T-helper 2 cell treated with Interferon-gamma antibody and Interleukin-4, amounts not matched to agents 100 ng/mL and 5 ng/mL, for 36 hours (primary cell): ENCODE measurements around the gene RPS6KA5. TPM values are rescaled to one million over a fixed set of nuclear protein-coding genes. Genes with fewer than 3 reads are reported as not detected.
"Not testable (repeated sequence)": the region's sequence is repeated elsewhere in the genome, so short reads cannot be mapped to it uniquely, and the experiment has no call there.

Source experiments
- intact Hi-C: fragments of 100-400 bp; cut with micrococcal nuclease; formaldehyde crosslinking; loops from one replicate; pipeline ENCODE4 v1.15.1; 2023
- total RNA-seq: library from RNA; stranded (reverse); gene quantifications from 2 replicates; pipeline ENCODE4 v1.2.3, GENCODE V29; 2022

Gene RPS6KA5
- total RNA-seq, 1 donor from 2014 or later, result 50.5 TPM

DNA sequence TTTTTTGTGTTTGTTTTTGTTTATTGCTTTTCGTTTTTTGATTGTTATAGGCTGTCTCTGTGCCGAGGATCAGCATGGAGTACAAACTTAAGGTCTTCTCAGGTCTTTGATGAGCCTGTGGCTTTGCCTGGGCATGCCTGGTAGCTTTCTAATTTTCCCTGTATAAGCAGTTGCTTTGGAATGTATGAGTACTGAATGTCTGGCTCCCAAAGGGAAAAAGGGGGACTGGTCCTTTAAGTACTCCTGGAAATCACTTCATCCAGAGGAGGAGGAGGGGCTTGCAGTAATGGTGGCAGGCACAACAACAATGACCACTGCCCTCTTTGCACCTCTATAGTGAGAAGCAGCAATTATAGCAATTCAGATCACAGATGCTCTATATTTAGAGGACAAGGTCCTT lies 176.7 kb downstream of the RPS6KA5 start:
- intact Hi-C loops, result no loop called here

DNA sequence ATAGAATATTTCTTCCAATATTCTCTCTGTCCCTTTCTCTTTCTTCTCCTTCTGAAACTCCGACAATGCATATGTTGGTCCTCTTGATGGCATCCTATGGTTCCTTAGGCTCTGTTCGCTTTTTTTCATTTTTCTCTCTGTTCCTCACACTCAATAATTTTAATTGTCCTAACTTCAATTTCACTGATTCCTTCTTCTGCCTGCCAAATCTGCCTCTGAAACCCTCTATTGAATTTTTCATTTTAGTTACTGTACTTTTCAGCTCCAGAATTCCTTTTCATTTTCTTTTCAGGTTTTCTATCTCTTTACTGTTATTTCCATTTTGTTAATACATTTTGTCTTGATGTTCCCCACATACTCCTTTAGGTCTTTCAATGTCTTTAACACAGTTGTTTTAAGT lies 177.2 kb downstream of the RPS6KA5 start:
- intact Hi-C loops, result no loop called here

DNA sequence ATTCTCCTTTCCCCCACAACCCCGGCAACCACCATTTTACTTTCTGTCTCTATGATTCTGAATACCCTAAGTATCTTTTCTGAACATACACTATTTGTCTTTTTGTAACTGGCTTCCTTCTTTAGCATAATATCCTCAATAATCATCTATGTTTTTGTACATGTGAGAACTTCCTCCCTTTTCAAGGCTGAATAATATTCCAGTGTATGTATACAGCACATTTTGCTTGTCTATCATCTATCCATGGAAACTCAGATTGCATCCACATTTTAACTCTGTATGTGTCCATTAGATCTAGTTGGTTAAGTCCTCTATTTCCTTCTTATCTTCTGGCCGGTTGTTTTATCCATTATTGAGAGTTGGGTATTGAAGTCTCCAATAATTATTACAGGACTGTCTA lies 180.2 kb downstream of the RPS6KA5 start:
- intact Hi-C loops, result no loop called here

DNA sequence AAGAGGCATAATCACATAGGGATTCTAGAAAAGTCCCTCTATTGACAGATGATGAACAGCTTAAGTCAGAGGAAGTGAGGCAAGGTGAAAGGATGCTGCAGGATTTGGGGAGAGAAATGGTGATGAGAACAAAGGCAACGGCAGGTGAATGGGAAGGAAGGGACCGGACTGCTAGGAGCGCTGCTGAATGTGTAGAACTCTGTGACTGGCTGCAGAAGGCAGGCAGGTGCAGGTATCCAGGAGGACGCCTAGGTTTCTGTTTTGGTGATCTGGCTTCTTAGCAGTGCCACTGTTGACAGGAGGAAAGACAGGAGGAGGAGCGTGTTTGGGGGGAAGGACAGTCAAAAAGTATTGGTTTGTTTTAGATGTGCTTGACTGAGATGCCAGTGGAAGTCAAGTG lies 185.8 kb downstream of the RPS6KA5 start:
- intact Hi-C loops, result no loop called here

DNA sequence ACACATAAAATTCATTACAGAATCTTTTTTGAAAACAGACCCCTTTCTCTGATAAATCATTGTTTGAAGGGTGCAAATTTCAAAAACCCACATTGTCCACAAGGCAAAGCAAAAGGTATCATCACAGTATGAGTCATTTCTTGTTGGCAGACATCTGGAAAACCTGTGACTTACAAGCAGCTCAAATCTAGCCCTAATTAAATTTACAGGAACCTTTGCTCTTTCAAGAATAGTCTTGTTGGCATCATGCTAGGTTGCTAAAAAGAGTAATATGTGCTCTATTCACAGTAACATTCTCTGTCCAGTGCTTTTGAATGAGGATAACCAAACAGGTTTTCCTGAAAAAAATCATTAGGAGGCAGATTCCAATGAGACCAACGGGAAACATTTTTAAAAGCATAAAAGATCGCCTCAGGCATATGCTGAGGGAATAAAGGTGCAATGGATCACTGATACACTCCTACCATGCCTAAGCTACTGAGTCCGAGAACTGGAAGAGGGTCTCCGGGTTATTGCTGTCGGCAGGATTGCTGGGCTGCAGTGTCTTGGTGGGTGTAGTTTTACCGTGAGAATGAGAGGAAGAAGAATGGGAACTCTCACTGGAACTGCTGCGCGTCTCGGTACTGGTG lies 188.7 kb downstream of the RPS6KA5 start:
- intact Hi-C loops, result no loop called here

DNA sequence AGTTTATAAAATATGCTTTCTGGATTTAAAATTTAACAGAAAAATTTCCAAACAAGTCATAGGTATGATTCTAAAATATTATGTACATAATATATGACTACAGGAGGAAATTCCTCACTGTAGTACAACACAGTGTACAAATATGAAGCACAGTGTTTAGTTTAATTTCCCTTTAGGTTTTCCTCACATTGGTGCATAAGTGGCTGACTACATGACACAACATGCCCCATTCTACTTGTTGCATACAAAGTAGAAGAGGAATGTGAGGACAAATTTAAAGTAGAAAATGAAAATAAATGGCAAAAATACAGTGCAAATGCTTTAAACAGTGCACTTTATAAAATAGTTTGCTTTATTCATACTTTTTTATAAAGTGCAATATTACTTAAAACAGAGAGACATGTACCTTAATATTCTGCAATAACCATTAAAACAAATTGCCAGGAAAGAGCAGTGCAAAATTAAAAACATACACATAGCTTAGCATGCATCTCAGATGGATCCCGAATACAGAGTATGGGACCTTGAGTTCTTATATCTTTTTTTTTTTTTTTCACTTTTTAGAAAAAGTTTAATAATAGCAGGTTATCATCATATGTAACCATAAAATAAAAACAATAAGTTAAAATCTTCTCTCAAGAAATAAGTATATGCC lies 189.4 kb downstream of the RPS6KA5 start:
- intact Hi-C loops, result no loop called here

DNA sequence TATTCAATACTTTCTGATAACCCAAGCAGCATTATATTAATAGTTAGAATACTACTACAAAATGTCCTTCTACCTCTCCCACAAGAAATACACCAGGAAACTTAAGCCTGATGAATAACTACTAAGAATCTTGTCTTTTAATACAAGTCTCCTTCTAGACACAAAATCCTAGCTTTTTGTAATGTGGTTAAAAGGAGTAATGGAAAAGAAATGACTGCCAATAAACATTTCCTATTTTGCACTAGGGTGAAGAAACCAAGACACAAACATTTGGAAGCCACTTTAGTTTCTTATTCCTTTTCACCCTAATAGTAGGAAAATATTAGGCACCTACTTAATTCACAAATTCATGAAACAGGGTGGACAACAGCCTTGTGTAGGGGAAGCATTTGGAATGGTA lies 192.9 kb downstream of the RPS6KA5 start:
- intact Hi-C loops, result no loop called here

DNA sequence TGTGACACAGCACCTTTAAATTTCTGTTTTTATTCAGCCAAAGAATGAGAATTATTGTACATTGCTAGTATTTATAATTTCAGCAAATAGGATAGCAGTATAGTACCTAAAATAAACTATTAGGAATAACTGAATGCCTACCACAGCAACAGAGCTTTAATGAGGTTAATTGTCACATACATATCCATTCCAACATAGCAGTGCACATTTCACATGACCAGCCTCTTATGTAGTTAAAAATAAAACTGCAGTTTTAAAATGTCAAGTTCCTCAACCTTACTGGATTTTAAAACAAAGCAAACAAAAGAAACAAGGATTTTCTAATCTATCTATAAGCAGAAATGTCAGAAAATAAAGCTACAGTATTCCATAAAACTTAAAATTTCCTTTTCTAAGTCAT lies 193.6 kb downstream of the RPS6KA5 start:
- intact Hi-C loops, result no loop called here

DNA sequence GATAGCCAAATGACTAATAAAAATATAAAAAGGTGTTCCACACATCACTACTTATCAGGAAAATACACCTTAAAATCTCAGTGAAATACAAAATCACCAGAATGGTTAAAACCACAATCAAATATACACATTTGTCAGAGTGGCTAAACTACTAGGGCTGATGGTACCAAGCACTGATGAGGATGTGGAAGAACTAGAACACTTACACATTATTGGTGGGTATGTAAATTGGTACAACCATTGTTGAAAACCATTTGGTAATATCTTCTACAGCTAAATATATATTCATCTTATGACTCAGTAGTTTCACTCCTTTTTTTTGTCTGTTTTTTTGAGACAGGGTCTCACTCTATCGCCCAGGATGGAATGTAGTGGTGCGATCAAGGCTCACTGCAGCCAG lies 195.7 kb downstream of the RPS6KA5 start:
- intact Hi-C loops, result no loop called here

DNA sequence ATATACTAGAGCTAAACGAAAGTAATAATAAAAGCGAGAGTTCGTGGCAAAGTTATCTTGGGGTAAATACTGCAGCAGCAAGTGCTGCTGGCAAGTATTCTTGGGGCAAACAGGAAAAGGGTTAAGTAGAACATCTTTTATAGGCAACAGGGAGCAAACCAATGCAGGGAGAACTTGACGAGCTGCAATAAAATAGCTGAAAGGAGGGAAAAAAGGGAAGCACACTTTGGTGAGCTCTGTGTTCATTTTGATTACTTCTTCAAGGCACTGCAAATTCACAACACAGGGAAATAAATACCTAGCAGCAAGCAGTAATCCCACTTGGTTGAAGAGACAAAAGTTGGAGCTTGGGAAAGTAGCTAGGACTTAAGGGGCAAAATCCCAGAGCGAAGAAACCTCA lies 201.9 kb downstream of the RPS6KA5 start:
- intact Hi-C loops, result no loop called here

DNA sequence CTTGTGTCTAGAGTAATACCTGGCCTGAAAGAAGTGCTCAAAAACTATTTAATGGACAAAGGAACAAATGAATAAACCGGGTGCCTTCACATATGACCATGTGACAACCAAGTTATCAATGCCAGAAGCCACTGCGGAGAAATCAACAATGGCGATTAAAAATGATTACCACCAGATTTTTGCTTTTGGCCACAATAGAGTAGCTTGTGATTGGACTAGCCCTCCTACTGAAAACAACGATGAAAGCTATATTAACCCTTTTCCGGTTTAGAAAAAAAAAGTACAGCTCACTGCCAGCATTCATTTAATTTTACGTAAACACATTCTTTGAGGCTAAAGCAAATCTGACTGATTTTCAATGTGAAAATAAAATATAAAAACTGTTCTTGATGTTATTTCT lies 202.6 kb downstream of the RPS6KA5 start:
- intact Hi-C loops, result no loop called here

DNA sequence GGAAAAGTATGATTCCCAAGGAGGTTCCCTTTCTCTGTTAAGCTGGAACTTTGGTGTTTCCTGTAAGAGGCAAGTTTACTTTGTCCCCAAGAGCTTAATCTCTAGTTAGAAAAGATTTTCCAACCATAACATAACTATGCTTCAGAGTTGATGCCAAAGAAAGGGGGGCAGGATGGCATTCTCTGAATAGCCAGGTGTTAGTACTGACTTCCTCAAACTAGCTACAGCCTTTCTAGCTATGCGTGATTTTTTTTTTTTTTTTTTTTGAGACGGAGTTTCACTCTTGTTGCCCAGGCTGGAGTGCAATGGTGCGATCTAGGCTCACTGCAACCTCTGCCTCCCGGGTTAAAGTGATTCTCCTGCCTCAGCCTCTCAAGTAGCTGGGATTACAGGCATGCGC lies 204.3 kb downstream of the RPS6KA5 start:
- intact Hi-C loops, result not testable (repeated sequence)

DNA sequence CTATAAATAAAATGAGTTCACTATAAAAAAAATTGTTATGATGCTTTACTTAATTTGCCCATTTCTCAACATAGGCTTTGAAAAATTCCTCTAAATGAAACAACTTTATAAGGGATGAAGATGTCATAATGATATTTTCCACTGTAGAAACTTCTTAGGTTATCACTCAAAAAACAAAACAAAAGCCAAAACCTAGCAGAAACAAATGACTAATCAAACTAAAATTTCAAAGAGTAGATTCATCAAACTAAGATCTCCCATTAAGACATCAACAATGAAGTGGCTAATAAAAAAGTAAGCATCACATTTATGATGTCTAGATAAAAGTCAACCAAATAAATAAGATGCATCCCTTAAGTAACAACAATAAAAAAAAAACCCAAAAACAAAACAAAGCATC lies 207.3 kb downstream of the RPS6KA5 start:
- intact Hi-C loops, result no loop called here

DNA sequence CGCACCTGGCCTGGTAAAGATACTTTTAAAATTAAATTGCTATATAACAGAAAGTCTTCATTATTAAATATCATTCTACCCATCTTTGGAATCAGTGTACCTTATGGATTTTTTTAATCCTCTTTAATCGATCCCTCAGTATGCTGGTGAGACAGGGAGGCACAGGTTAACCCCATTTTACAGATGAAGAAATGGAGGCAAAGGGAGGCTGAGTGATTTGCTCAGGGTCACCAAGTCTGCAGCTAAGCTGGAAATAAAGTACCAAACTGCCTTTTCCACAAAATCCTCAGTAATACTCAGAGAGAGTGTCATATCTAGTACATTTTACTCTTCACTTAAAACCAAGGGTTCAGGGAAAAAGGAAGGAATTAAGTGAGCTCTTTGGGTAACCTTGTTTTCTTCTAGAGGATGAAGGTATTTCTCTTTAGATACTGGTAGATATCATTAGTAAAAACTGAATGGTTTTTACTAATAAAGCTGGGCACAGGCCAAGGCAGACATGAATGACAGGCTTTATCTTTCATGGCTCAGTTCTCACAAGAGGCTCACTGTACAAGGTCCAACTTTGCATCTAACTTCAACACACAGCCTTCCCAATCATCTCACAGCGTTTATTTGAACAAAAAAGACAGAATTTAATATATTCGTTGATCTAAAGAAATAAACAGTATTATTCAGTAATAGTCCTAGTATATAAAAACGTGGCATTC lies 209.0 kb downstream of the RPS6KA5 start:
- intact Hi-C loops, result no loop called here

DNA sequence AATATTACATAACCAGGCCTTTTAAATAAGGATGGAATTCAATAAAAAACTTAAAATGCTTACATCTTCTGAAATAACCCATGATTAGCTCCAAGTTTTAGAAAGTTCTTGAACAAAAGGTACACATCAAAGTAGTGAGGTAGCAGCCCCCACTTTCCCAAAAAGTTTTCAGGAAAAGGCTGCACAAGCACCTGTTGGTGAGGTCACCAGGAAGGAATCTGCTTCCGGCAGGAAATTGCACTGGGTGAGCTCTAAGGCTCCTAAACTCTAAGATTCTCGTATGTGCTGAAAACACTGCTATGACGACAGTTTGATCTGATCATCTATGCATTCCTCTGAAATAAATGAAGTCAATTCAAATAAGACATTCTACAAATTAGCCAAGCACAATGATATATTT lies 210.0 kb downstream of the RPS6KA5 start:
- intact Hi-C loops, result no loop called here

DNA sequence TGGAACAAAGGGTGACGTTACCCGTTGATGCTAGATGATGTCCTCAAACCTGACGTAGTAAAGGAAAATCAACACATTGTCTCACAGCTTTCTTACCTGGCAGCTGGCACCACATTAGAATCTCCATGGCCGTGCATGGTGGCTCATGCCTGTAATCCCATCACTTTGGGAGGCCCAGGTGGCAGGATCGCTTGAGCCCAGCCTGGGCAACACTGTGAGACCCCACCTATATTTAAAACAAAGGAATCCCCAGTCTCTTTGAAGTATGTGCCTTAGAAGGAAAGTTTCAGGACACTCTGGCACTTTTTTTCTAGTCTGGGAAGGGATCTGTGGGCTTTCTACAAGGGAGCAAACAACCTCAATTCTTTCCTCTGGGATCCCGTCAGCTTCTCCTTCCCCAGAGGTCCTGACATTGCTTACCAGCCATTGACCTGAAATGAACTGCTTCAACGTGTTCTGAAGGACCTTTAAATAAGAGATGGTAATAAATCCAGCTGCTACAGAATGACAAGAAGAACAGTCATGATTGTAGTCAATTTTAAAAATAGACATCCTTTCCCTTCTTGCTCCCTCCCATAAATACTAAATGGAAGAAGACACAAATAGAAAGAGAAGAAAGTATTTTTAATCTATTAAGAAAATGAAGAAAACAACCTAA lies 210.5 kb downstream of the RPS6KA5 start:
- intact Hi-C loops, result no loop called here

DNA sequence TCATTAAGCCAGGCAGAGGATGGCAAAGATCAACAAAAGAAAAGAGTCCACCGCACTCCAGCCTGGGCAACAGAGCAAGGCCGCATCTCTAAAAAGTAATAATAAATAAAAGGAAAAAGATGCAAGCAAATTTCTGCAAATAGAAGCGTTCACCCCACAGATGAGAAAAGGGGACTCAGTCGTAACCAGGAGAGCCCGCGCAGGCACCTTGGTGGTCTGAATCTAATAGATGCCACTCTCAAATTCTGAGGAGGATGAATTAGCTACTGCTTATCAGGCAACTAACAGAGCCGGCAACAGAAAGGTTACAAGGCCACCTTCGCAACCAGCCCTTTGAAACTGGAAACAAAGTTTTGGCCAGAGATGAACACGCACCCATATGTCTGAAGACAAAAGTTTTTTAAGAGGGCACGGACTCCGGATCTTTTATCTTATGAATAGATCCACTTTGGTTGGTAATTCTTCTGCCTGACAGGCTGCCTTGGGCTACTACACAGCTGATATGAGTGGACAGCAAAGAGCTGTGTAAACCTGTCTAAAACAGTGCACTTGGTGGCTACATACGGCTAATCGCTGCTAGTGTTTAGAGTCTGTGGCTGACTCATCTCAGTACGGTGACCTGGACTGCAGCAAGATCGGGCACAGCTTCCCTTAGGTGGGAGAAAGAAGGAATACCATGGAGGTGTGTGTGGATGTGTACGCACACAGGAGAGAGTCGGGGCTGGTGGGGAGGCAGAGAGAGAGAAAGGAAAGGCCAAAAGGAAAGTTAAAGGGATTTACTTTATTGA lies 211.3 kb downstream of the RPS6KA5 start:
- intact Hi-C loops, result no loop called here

DNA sequence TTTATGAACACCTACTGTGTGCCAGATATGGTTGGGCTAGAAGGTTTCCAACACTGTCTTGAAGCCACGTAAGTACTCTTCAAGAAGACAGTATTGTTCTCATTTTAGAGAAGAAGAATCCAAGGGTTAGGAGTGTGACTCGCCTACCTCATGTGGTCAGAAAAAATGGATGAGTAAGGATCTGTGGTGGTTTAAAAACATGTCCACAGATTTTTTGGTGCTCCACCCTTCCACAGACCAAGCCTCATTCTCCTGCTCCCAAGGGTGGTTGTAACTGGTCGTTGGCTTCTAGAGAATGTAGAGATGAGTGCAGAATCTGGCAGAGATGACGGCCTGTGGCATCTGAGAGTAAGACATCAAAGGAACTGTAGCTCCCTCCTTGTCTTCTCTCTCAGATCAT lies 213.9 kb downstream of the RPS6KA5 start:
- intact Hi-C loops, result no loop called here

DNA sequence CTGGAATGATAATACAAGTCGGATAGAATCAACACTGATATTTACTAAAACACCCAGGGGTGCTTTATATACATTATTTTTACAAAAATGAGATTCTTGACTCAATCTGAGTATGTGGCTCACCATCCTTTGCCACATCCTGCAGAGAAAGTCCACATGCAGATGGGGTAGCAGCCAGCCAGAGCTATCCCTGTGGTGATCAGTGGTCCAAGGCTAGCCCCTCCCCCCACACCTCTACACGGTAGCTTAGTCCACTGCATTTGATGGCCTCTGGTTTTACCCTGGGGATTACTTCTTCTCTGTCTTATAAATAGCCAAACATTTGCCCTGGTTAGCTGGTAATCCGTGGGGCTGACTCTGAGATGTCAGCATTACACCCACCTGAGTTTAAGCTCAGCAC lies 216.1 kb downstream of the RPS6KA5 start:
- intact Hi-C loops, result no loop called here

DNA sequence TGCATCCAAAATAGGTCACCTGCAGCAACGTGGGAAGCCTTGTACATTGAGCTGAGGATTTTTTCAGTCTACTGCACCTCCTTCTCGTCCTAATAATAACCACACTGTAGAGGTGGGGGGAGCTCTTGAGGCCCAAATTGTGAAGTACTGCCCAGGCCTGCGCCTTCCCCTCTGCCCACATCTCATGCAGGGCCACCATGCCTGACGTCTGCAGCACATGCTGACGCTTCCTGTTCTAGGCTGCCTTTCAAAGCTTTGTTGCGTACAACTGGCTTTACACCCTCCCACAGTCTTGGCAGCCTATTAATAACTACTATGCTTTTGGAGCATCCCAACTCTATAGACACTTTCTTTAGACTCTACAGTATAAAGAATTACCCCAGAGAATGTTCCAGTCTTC lies 217.7 kb downstream of the RPS6KA5 start:
- intact Hi-C loops, result no loop called here

DNA sequence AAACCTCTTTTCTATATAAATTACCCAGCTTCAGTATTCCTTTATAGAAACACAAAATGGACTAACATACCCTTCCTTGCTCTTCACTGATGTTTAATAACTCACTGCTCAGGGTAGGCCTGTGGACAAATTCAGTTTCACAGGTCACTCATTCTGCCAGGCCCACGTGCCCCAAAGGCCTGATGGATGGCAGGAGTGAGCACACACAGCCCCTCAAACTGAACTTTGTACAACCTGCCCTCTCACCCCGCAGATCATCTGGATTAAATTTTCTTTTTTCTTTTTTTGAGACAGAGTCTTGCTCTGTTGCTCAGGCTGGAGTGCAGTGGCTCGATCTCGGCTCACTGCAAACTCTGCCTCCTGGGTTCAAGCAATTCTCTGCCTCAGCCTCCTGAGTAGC lies 219.8 kb downstream of the RPS6KA5 start:
- intact Hi-C loops, result not testable (repeated sequence)

DNA sequence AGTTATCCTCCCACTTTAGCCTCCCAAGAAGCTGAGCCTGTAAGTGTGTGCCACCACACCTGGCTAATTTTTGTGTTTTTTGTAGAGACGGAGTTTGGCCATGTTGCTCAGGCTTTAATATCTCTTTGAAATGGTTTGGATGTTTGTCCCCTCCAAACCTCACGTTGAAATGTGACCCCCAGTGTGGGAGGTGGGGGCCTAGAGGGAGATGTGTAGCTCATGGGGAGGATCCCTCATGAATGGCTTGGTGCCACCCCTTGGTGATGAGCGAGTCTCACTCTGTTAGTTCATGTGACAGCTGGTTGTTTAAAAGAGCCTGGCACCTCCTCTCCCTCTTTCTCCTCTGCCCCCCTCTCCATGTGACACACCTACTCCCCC lies 220.6 kb downstream of the RPS6KA5 start:
- intact Hi-C loops, result no loop called here
